Astrocyte of the cerebellum (primary cell): ENCODE data around the gene MYO9B.

Experiments used
- DNase-seq: peaks from one replicate; pipeline ENCODE4 v3.0.0-alpha.2; 2011; ENCODE audit warnings: low read depth
- H3K4me3 ChIP-seq: 2 replicates; pipeline ENCODE4 v1.5.1; 2011; ENCODE audit warnings: mild to moderate bottlenecking, low read depth, low read length, moderate library complexity
- CTCF ChIP-seq: IDR thresholded peaks from 2 replicates; pipeline ENCODE4 v1.5.1; 2012; ENCODE audit warnings: low read length, low read depth, moderate library complexity, mild to moderate bottlenecking; ENCODE audit errors: missing control alignments
- in situ Hi-C: cut with HindIII; loops from 2 replicates; pipeline ENCODE4 v1.10.0; 2017; ENCODE audit warnings: low sequenced_read_pairs

Gene MYO9B

DNA sequence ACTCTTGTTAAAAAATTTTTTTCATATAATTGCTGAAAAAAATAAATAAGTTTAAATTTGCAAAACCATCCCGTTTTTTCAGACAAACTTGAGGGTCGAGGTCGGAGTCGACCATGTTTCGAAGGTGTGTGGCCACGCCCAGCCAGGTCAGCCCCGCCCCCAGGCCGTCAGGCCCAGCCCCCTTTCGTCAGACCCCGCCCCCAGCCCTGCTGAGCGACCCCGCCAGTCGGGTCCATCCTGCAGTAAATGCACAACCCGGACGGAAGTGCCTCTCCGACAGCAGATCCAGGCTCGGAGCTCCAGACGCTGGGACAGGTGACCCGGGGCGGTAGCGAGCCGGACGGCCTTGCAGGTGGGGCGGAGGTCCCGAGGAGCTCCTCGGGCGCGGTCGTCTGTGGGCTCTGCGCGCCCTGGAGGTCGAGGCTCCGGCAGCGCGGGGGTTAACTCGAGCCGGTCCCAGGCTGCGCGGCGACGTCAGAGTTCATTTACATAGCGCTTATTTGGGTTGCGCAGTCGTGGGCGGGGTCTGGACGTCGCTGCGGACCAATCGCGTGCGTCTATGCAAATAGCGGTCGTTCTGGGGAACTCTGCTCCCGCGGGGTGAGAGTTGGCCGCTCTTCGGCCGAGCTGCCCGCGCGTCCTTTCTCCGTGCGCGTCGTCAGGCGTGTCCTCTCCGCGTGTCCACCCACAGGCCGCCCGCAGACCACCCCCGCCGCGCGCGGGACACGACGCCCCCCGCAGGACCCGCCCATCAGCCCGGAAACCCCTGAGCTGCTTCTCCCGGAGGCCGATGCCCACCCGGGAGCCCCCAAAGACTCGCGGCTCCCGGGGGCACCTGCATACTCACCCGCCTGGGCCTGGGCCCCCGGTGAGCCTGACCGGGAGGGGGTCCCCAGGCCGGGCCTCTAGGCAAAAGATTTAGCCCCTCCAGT, 150.7 kb downstream of the MYO9B start, which contains the start of gene OCEL1:
Gene OCEL1, plus strand, starts transcription at position 225 of the 932 bp plus-strand sequence. Its CDS starts 22 bp downstream, at position 247.
- H3K4me3 ChIP-seq: peak within 1 kb of the TSS; percentile 66
- in situ Hi-C loops: no loop called here
- TF ChIP-seq CTCF: no peak
- DNase-seq: peak; percentile 92

GRCh38 chr19:17227798-17228367, 152.3 kb downstream of the MYO9B start:
- H3K4me3 ChIP-seq: no peak overlapping the region
- no peak for DNase-seq
- in situ Hi-C loops: no loop called here
- no peak for TF ChIP-seq CTCF

- in situ Hi-C loops: no loop called here
- DNase-seq: no peak
These were observed 154.3 kb downstream of the MYO9B start for GRCh38 chr19:17229890-17230289.

GRCh38 chr19:17232258-17232657, 156.7 kb downstream of the MYO9B start:
- H3K4me3 ChIP-seq: no peak overlapping the region
- DNase-seq: no peak
- in situ Hi-C loops: no loop called here
- no peak for TF ChIP-seq CTCF

More at GRCh38 chr19:17229890-17230289, 154.3 kb downstream of the MYO9B start:
- no peak for TF ChIP-seq CTCF
- no peak overlapping the region for H3K4me3 ChIP-seq

GRCh38 chr19:17234911-17235299, 159.3 kb downstream of the MYO9B start:
- peak overlapping the region; percentile 36 for H3K4me3 ChIP-seq
- DNase-seq: no peak

More at GRCh38 chr19:17234911-17235299, 159.3 kb downstream of the MYO9B start:
- in situ Hi-C loops: no loop called here
- no peak for TF ChIP-seq CTCF
